Activated CD4-positive, alpha-beta T cell treated with anti-CD3 and anti-CD28 coated beads, Interleukin-2, amount 50 U/mL, for 4 hours (primary cell): ENCODE results near the gene WDR41.
"Not testable (repeated sequence)": the region's sequence is repeated elsewhere in the genome, so short reads cannot be mapped to it uniquely, and the experiment has no call there.

Experiments used
- DNase-seq, 2 experiments: peaks; one replicate each; pipeline ENCODE4 v3.0.0-alpha.2; 2020

Gene WDR41, protein sequence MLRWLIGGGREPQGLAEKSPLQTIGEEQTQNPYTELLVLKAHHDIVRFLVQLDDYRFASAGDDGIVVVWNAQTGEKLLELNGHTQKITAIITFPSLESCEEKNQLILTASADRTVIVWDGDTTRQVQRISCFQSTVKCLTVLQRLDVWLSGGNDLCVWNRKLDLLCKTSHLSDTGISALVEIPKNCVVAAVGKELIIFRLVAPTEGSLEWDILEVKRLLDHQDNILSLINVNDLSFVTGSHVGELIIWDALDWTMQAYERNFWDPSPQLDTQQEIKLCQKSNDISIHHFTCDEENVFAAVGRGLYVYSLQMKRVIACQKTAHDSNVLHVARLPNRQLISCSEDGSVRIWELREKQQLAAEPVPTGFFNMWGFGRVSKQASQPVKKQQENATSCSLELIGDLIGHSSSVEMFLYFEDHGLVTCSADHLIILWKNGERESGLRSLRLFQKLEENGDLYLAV

DNA sequence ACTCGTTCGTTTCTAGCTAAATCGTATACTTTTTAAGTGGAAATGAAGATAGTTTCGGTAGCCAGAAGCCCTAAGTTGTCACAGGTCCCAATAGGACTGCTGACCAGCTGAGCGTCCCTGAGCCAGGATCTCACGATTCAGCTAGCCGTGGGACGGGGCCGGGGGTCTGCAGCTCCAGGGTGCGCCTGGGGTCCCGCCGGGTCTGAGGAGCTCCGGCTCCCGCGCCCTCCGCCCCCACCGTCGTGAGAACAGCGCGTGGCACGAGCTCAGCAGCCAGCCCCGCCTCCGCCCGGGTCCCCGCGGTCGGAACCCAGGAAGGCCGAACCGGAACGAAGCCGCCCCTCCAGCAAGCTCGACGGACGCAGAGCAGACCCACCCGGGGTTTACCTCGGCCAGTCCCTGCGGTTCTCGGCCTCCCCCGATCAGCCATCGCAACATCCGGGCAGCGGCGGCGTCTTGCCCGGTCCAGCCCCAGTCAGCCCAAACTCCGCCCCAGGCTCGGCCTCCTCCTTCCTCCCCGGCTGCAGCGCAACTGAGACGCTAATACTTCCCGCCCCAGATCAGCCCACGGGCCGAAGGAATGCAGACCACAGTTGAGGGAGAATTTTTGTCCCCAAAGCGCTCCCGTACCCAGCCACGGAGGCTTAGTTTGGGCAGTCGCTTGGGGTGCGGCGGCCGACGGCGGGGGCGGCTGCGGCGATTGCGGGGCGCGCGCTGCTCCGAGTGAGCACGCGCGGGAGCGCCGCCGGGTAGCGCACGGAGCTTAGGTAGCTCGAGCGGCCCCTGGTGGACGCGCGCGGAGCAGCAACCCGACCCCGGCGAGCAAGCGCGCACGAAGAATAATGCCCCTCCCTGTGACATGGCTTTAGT lies at the start of gene WDR41:
TSS of gene WDR41 (minus strand) at position 534 of the 870 bp plus-strand sequence. CDS start at position 438, 96 bp downstream.
- peak; percentile 80 to 81 for DNase-seq

DNA sequence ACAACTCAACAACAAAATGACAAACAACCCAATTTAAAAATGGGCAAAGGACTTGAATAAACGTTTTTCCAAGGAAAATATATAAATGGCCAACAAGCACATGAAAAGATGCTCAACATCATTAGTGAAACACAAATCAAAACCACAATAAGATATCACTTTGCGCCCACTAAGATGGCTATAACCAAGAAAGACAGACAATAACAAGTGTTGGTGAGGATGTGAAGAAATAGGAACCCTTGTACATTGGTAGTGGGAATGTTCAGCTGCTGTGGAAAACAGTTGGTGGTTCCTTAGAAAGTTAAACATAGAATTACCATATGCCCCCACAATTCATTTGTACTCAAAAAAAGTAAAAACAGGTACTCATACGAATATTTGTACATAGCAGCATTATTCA lies 39.2 kb upstream of the WDR41 start:
- DNase-seq: no peak

DNA sequence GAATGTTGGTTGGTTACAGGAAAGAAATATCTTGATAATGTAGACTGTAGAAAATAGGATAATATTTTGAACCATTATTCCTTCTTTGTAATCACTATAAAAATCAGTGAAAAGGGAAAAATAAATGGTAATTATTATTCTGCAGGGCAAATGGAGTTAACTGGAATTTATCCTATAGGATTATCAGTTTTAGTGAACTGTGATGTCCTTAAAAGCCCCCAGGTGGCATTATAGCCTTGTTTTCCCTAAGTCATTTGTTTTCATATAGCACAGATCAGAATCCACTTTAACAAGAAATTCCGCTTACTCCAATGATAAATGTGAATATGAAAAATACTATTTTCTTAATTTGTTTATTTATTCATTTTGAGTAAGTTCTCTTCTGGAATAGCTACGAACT lies 26.2 kb upstream of the WDR41 start:
- DNase-seq: no peak

DNA sequence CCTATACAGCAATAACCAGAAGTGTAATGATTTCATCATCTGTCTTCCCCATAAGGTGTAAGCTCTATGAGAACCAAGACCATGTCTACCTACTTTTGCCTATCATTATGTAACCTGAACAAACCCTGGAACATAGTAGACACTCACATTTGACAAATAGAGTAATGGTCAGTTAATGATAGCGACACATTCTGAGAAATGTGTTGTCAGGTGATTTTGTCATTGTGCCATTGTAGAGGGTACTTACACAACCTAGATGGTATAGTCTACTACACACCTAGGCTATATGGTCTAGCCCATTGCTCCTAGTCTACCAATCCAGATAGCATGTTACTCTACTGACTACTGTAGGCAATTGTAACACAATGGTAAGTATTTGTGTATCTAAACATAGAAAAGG lies 22.3 kb upstream of the WDR41 start:
- DNase-seq: no peak

DNA sequence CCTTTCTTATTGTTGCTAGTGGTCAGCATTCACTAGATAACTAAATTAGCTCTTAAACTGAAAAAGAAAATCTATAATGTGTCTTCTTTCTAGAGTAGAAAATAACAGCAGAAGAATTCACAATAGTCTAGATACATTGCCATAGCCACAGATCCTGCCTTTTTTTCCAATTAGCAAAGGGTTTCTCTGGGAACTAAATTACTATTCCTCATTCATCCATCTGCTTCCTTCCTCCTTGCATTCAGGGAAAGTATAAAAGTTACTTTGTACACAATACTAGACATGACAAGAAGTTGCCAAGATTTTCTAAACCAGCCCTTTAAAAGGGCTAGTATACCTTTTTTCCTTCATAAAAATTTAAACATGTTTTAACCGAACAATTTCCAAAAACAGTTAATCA lies 21.2 kb upstream of the WDR41 start:
- no peak for DNase-seq

DNA sequence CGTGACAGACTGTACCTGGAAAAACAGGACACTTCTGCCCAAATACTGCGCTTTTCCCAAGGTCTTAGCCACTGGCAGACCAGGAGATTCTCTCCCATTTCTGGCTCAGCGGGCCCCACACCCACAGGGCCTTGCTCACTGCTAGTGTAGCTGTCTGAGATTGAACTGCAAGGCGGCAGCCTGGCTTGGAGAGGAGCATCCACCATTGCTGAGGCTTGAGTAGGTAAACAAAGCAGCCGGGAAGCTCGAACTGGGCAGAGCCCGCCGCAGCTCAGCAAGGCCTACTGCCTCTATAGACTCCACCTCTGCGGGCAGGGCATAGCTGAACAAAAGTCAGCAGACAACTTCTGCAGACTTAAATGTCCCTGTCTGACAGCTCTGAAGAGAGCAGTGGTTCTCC lies 9.0 kb upstream of the WDR41 start:
- not testable (repeated sequence) for DNase-seq

DNA sequence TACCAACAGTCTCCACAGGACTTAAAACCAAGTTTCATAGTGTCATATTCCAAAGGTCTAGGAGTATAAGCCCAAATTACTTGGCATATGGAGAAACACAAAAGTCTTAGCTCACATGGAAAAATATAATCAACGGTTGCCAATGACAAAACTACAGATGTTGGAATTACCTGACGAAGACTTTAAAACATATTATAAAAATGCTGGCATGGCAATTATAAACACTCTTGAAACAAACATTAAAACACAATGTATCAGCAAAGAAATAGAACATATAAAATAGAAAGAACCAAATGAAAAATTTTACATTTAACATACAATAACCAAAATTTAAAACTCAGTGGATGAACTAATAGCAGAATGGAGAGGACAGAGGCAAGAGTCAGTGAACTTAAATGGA lies 7.9 kb upstream of the WDR41 start:
- no peak for DNase-seq

DNA sequence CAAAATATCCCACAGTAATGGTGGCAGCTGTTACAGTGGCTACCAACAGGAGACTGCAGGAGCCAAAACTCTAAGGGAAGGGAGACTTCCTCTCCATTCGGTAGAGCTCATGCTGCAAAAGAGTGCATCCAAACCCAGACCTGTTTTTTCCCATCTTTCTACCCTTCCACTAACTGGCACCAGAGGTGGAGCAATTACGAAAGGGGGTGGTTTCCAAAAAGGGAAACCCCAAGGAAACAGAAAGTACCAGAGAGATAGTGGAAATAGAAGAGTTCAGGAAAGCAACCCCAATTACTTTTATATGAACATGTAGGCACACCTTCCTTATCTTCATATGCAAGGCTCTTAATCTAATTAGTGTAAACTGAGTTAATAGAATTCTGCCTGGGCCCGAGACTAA lies 7.3 kb upstream of the WDR41 start:
- no peak for DNase-seq

DNA sequence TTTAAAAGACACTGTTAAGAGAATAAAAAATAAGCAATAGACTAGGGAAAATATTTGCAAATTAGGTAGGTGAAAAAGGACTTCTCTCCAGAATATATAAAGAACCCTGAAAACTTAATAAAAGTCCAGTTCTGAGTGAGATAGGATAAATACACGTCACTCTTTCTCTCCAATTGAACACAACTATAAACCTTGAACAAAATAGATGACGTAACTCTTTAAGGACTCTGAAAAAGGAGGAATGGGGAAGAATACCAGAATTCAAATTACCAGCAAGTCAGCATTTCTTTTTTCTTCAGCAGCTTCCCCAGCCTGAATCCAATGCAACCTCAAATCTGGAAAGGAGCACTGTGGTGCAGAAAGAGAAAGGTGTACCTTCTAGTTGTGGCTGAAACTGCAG lies 6.8 kb upstream of the WDR41 start:
- DNase-seq: no peak

DNA sequence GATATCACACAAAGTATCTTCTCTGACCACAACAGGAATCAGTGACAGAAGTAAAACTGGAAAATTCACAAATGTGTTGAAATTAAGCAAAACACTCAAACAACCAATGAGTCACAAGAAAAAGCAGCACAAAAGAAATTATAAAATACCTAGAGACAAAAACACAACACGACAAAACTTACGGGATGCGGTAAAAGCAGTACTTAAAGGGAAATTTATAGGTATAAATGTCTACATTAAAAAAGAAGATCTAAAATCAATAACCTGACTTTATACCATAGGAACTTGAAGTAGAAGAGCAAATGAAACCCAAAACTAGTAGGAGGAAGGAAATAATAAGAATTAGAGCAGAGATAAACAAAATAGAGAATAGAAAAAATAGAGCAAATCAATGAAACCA lies 2.8 kb upstream of the WDR41 start:
- no peak for DNase-seq

DNA sequence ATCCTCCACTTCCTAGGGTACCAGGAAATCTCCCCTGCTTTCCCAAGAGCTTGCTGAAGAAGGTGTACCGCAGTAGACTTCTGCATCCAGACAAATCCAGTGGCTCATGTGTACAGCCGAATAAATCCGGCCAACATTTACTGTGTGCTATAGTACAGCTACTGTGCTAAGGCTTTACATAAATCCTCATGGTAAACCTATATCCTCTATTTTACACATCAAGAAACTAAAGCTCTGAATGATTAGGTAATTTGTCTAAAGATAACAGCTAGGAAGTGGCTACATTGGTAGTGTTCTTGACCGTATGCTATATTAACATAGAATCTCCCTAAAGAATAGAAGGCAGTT lies 511 bp upstream of the WDR41 start:
- DNase-seq: no peak

DNA sequence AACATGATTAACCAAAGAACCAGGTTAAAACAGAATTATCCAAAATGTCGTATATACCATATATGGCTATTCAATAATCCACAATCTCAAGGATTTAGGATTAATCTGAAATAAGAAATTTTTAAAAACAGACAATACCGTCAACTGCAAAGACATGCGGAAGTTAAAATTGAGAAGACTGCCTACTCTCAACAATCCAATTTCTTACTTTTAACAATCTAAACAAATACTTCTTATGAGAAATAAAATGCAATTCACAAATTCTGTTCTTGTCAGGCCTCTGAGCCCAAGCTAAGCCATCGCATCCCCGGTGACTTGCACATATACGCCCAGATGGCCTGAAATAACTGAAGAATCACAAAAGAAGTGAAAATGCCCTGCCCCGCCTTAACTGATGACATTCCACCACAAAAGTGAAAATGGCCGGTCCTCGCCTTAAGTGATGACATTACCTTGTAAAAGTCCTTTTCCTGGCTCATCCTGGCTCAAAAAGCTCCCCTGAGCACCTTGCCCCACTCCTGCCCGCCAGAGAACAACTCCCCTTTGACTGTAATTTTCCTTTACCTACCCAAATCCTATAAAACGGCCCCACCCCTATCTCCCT lies 1.3 kb downstream of the WDR41 start:
- not testable (repeated sequence) for DNase-seq

DNA sequence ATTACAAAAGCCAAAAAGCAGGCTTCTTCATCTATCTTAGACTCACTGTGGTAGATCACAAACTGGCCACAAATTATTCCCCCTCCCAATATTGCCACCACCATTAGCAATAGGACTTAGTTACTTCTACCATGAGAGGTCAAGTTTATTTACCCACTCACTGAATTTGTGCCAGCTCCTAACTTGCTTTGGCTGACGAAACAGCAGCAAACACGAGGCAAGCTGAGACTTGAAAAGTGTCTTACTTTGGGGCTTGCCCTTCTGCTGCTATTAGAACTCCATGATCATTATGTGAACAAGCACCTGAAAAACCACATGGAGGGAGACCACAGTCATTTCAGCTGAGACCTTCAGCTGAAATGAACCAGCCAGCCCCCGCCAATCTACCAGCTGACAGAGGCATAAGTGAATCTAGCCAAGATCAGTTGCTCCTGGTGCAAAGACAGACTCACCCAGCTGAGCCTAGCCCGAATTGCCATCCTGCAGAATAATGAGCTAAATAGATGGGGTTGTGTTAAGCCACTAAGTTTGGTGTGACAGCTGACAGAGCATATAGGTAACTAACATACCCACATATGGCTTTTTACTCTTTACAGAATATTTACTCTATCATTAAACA lies 5.7 kb downstream of the WDR41 start:
- DNase-seq: no peak

DNA sequence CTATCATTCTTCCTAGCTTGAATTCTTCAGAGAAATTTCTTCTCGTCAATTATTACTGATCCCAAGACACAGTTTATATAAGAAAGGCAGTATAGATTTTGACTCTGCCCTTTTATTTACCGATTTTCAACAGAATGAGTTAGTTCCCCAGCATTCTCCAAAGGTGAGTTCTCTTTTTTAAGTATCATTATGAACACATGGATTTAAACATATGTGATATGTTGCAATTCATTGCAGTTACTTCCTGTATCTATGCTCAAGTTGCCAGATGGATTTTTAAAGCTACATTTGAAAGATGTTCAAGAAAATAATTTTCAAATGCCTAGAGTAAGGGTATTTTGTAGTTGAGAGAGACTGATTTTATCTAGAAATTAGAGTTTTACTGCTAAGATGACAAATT lies 8.4 kb downstream of the WDR41 start:
- DNase-seq: no peak

DNA sequence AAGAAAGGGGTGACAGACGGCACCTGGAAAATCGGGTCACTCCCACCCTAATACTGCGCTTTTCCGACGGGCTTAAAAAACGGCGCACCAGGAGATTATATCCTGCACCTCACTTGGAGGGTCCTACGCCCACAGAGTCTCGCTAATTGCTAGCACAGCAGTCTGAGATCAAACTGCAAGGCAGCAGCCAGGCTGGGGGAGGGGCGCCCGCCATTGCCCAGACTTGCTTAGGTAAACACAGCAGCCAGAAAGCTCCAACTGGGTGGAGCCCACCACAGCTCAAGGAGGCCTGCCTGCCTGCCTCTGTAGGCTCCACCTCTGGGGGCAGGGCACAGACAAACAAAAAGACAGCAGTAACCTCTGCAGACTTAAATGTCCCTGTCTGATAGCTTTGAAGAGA lies 17.1 kb downstream of the WDR41 start:
- not testable (repeated sequence) for DNase-seq

DNA sequence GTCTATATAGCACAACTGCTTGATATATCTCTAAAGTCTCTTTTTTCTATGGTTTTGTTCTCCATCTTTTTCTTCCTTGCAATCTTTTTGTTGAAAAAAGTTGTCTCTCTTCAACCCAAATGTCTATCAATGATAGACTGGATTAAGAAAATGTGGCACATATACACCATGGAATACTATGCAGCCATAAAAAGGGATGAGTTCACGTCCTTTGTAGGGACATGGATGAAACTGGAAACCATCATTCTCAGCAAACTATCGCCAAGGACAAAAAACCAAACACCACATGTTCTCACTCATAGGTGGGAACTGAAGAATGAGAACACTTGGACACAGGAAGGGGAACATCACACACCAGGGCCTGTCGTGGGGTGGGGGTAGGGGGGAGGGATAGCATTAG lies 23.2 kb downstream of the WDR41 start:
- DNase-seq: not testable (repeated sequence)

DNA sequence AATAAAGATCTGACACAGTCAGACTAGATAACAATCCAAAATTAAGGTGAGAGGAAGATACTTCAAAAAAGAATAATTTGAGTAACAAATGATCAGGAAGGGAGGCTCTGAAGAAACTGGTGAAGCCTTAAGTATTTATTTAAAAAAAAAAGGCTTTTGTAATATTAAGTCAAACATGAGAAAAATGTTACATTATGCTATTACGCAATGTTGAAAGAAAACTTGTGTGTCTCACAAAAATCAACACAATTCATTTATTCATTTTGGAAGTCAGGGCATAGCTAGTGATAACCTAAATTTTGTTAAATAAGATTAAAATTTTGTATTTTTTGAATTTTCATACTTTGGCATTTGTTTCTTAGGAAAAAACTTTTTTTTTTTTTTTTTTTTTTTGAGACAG lies 28.2 kb downstream of the WDR41 start:
- DNase-seq: no peak

DNA sequence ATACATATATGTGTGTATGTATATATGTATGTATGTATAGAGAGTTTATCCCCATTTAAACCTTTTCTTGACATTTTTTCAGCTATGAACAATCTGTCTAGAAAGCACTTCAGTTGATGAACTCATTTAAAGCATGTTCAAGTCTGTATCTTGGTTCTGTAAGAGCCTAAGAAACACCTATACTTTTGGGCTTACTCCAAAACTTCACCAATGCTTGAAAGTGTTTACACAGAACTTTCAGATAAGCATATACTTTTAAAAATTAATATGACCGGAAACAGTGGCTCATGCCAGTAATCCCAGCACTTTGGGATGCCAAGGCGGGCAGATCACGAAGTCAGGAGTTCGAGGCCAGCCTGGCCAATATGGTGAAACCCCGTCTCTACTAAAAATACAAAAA lies 30.8 kb downstream of the WDR41 start:
- no peak for DNase-seq

DNA sequence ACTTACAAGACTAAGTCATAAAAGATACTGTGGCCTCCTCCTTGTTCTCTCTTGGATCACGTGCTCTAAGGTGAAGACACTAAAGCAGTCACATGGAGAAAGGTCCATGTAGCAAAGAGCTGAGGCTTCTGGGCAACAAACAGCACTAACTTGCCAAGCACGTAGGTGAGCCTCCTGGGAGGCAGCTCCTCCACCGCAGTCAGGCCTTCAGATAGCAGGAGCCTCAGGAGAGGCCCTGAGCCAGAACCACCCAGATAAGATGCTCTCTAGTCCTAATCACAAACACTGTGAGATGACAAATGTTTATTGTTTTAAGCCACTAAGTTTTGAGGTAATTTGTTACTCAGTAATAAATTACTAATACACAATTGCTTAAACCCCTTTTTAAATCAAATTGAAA lies 38.0 kb downstream of the WDR41 start:
- DNase-seq: no peak

DNA sequence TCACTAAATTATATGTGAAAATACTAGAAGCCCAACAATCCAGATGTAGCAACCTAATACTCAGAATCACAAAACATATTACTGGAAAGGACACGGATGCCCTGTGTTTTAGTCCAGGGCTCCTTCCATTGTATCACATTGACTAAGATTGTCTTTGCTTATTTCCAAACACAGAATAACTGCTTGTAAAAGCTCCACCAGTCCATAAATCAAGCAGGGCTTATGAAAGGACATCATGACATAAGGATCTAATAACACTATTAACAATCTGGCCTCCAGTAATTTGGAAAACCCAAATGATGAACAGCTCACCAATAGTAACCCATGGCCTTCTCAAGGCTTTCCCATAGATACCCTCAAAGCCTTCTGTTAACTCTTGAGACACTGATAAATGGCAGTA lies 39.8 kb downstream of the WDR41 start:
- no peak for DNase-seq

DNA sequence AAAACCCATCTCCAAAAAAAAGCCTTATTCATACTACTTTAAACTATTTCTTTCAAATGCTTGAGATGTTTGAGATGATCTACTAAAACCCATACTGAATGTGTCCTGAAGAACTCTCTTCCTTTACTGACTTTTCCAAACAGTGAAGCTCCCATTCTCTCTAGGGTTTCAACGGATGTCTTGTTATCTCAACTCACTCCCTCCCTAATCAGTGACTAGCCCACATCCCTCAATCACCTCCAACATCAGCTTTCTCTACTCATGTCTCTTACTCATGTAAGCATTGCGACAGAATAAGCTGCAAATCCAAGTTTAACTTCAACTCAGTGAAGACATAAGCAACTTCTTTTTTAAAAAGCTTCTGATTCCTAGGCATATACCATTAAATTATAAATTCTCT lies 42.1 kb downstream of the WDR41 start:
- no peak for DNase-seq

DNA sequence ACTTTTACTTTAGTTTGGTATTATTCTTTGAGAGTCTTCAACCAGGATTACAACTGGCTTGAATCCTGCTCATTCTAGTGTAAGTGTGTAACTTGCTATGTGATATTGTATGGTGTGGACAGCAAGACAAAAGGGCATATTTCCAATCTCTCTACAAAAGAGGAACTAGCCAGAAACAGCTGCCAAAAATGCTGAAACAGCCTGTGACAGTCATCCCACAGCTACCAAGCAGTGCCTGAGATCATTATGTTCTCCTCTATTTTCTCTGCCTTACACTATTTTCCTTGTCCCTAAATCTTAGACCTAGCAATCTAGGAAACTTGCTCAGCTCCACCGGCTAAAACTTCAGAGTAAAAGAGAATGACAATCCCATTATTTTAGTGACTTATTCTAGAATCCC lies 42.8 kb downstream of the WDR41 start:
- DNase-seq: no peak

DNA sequence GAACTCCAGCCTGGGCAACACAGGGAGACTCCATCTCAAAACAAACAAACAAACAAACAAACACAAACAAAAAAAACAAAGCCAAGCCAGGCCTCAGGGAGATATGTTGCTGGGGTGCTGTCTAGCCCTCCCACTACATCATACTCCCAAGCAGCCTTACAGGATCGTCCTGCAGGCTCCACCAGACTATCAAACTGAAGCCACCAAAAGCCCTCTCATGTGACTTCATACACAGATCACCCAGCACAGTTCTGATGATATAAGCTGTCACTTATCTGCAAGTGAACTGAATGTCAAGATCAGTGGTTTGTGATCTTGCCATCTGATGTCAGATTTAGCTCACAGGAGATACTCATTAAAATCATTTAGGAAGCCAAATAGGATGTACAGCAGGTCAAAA lies 43.3 kb downstream of the WDR41 start:
- no peak for DNase-seq
